ENCODE data around the gene SKP1.
"Not testable (repeated sequence)": the region's sequence is repeated elsewhere in the genome, so short reads cannot be mapped to it uniquely, and the experiment has no call there.

SKP1 gene

GRCh38 chr5:134176511-134177368, at the start of gene SKP1:
SKP1 (minus strand) TSS chr5:134176950; CDS start chr5:134174022, 2,928 bp downstream.
- DNase-seq (ENCODE audit: extremely low read depth in 1 of 2, low read depth in 1 of 2): peak; percentile 58 to 75

DNA sequence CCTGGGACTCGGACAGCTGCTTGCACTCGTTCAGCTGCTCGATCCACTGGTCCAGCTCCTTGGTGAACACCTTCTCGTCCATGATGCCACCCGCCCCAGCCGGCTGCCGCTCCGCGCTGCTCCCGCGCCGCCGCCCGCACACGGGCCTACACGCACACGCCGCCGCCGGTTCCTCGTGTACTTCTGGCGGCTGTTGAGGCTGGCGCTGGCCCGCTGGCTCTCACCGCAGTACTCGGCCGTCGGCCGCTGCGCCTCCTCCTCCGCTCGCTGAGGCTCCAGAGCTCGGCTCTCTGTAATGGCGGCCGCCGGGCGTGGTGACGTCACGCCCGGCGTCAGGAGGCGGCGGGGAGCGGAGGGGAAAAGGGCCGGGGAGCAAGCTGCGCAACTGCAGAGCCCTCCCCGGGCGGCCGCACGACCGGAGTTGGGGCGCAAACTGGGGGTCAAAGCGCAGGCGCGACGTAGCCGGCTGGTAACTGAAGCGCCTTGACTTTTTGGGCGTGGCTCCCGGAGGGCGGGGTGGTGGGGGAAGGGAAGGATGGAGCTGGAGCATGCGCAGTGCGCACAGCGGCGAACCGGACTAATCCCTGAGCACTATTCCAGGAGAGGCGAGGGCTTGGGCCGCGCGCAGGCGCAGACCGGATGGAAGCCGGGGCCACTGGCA, 49.2 kb upstream of the SKP1 start, which contains the start of gene PPP2CA:
TSS of gene PPP2CA (minus strand) at position 294 of the 661 bp plus-strand sequence. CDS start at position 82, 212 bp downstream.
- peak; percentile 98 to 99 for DNase-seq (ENCODE audit: extremely low read depth in 1 of 2, low read depth in 1 of 2)

DNA sequence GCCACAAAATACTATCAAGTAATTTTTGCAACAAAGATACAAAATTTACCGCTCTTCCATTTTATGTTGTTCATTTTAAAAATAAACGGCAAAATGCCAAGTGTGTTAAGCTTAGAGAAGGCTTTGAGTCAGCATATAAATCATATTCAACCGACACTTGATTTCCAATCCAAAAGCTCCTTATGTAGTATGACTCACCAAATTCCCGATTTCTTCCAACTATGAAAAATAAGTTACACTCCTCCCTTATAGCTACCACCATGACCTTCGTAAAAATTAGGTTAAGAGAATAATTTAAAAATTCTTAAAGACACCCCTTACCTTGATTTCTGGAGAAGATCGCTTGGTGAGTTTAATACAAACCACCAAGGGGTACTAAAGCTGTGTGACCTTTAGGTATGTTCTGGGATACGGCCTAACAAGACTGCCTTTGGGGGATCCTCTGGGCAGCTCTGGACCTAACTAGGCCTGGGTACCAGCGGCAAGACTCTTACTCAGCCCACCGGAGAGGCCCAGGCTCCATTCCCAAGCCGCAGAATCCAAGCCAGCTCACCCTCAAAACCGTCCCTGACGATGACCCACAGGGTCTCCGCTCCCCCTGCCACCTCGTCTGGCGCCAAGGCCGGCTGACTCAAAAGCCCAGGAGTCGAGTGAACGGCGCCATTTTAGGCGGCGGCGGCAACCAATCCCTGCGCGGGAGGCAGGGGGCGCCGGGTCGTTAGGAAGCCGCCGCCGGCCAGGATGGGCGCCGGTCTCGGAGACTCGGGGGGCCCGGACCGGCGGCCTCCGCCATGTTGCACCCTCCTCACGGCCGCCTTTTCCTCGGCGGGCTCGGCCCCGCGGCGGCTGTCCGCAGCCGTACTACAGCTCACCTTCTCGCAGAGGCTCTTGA, 48.4 kb upstream of the SKP1 start:
- DNase-seq (ENCODE audit: extremely low read depth in 1 of 2, low read depth in 1 of 2): peak; percentile 16 to 42

DNA sequence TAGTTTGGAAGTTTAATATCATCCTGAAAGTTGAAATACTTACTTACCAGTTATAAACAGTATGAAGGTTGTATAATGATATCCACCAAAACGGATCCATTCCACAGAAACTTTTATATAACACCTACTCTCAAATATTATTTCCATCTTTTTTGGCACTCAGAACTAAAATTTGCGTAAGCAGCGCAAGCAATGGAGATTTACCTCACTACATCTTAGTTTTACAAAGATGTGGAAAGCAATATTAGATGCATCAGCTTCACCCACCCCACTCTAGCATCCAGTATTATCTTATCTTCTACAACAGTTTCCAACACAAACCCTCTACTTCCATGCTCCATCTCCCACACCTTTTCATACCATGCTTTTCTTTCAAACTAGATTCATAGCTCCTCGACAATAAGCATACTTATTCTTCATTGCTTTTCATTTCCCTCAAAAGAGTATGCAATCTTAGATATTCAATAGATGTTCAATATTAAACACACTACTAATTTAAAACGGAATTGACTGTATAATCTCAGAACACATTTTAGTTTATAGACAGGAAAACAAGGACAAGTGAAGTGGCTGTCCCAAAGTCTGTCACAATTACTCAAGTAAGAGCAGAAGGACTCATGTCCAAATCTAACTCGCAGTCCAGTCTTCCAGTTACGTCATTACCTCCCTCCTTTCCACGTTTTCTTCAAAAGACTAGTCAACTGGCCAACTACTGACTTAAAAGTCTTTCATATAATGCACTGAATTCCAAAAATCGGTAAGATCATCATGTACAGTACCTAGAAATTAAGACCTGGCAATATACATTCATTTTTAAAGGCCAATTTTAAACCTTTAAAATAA, 46.9 kb upstream of the SKP1 start:
- DNase-seq (ENCODE audit: extremely low read depth in 1 of 2, low read depth in 1 of 2): no peak

GRCh38 chr5:134221690-134222089, 44.9 kb upstream of the SKP1 start:
- DNase-seq (ENCODE audit: extremely low read depth in 1 of 2, low read depth in 1 of 2): not testable (repeated sequence)

- no peak for DNase-seq (ENCODE audit: extremely low read depth in 1 of 2, low read depth in 1 of 2)
Measured at GRCh38 chr5:134215757-134216156, 39.0 kb upstream of the SKP1 start.

GRCh38 chr5:134211263-134212031, 34.7 kb upstream of the SKP1 start:
- DNase-seq (ENCODE audit: extremely low read depth in 1 of 2, low read depth in 1 of 2): not testable (repeated sequence)

GRCh38 chr5:134209477-134210245, 32.9 kb upstream of the SKP1 start:
- DNase-seq (ENCODE audit: extremely low read depth in 1 of 2, low read depth in 1 of 2): no peak

GRCh38 chr5:134207696-134208095, 30.9 kb upstream of the SKP1 start:
- no peak for DNase-seq (ENCODE audit: extremely low read depth in 1 of 2, low read depth in 1 of 2)

DNA sequence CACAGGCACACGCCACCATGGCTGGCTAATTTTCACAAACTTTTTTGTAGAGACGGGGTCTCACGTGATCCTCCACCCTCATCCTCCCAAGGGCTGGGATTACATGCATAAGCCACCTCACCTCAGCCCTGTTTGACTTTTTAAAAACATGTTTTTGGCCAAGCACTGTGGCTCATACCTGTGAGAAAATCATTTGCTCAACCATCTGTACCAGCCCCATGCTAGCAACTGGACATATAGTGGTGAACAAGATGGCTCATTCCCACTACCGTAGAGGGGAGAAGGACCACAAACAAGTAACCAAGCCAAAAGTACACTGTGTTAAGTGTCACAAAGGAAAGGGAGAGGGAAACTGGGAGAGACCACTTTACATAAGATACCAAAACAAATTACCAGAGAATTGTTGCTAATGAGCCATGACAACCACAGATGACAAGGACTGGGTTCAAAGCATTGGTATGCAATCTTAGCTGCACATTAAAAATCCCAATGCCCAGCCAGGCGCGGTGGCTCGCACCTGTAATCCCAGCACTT, 29.9 kb upstream of the SKP1 start:
- DNase-seq (ENCODE audit: extremely low read depth in 1 of 2, low read depth in 1 of 2): no peak

DNA sequence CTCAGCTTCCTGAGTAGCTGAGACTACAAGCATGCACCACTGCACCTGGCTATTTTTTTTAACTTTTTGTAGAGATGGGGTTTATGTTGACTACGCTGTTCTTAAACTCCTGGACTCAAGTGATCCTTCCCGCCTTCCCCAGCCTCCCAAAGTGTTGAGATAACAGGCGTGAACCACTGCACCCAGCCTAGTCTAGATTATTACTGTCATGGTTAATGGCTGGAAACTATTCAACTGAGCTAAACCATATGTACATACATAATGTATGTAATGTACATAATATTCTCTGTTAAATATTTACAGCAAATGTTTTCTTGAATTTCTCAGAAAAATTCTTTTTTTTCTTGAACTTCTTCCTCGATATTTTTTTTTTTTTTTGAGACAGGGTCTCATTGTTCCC, 27.8 kb upstream of the SKP1 start:
- DNase-seq (ENCODE audit: extremely low read depth in 1 of 2, low read depth in 1 of 2): no peak

DNA sequence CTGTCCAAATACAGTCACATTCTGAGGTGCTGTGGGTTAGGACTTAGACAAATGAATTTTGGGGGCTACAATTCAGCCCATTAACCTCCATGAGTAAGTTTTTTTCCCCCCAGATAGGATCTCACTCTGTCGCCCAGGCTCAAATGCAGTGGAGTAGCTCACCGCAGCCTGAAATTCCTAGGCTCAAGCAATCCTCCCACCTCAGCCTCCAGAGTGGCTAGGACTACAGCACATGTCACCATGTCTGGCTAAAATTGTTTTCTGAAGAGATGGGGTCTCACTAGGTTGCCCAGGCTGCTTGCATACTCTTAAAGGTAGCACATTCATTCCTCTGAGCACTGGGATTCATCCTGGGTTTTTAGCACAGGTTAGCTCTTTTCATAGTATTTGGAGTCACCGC, 26.9 kb upstream of the SKP1 start:
- no peak for DNase-seq (ENCODE audit: extremely low read depth in 1 of 2, low read depth in 1 of 2)

- DNase-seq (ENCODE audit: extremely low read depth in 1 of 2, low read depth in 1 of 2): no peak
Measured at GRCh38 chr5:134195666-134196065, 18.9 kb upstream of the SKP1 start.

DNA sequence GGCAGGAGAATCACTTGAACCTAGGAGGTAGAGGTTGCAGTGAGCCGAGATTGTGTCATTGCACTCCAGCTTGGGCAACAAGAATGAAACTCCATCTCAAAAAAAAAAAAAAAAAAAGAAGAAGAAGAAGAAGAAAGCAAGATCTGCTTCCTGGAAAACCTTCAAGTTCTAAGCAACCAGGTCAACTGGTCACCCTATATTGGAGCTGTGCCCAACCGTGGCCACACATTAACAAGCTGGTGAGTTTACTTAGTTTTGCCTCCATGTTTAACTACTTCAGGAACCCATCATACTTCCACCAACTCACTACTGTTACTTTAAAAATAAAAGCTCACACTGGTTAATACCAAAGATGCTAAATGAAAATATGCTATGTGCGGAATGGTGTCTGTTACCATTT, 12.3 kb upstream of the SKP1 start:
- no peak for DNase-seq (ENCODE audit: extremely low read depth in 1 of 2, low read depth in 1 of 2)

GRCh38 chr5:134188092-134188491, 11.3 kb upstream of the SKP1 start:
- no peak for DNase-seq (ENCODE audit: extremely low read depth in 1 of 2, low read depth in 1 of 2)

- DNase-seq (ENCODE audit: extremely low read depth in 1 of 2, low read depth in 1 of 2): peak; percentile 25 to 56
Measured at GRCh38 chr5:134184155-134185135, 7.7 kb upstream of the SKP1 start.

GRCh38 chr5:134183481-134183880, 6.7 kb upstream of the SKP1 start:
- no peak for DNase-seq (ENCODE audit: extremely low read depth in 1 of 2, low read depth in 1 of 2)

Measured in activated CD8-positive, alpha-beta memory T cell treated with anti-CD3 and anti-CD28 coated beads for 1 hour (primary cell).